Neural progenitor cell (in vitro differentiated cells): ENCODE results near the gene CHST13. TPM values are rescaled to one million over a fixed set of nuclear protein-coding genes. Genes with fewer than 3 reads are reported as not detected.

ENCODE experiments used
- DNase-seq: peaks from one replicate; pipeline ENCODE4 v3.0.0-alpha.2; 2016; ENCODE audit warnings: low spot score
- H2AFZ ChIP-seq: fragments of 200-600 bp; sonication (generic); replicated peaks from 2 replicates; pipeline ENCODE4 v1.6.1; 2016; ENCODE audit warnings: antibody characterized with exemption
- H3F3A ChIP-seq: fragments of 200-600 bp; sonication (generic); 2 replicates; pipeline ENCODE4 v1.6.1; 2016; ENCODE audit warnings: antibody characterized with exemption, low read depth
- H3K27ac ChIP-seq: fragments of 200-600 bp; sonication (generic); 2 replicates; pipeline ENCODE4 v1.5.1; 2016; ENCODE audit warnings: mild to moderate bottlenecking
- H3K27me3 ChIP-seq: fragments of 200-600 bp; sonication (generic); 2 replicates; pipeline ENCODE4 v1.6.1; 2016; ENCODE audit warnings: mild to moderate bottlenecking, moderate library complexity
- H3K36me3 ChIP-seq: fragments of 200-600 bp; sonication (generic); 2 replicates; pipeline ENCODE4 v1.5.1; 2016
- H3K4me1 ChIP-seq: fragments of 200-600 bp; sonication (generic); 2 replicates; pipeline ENCODE4 v1.6.1; 2016; ENCODE audit warnings: mixed run types
- H3K4me2 ChIP-seq: fragments of 200-600 bp; sonication (generic); 2 replicates; pipeline ENCODE4 v1.6.1; 2016
- H3K4me3 ChIP-seq: fragments of 200-600 bp; sonication (generic); 2 replicates; pipeline ENCODE4 v1.5.1; 2016
- H3K79me2 ChIP-seq: fragments of 200-600 bp; sonication (generic); 2 replicates; pipeline ENCODE4 v1.6.1; 2016; ENCODE audit warnings: low read depth
- H3K9ac ChIP-seq: fragments of 200-600 bp; sonication (generic); 2 replicates; pipeline ENCODE4 v1.6.1; 2016
- H3K9me3 ChIP-seq: fragments of 200-600 bp; sonication (generic); 2 replicates; pipeline ENCODE4 v1.5.1; 2016; ENCODE audit warnings: low read depth
- H4K20me1 ChIP-seq: fragments of 200-600 bp; sonication (generic); 2 replicates; pipeline ENCODE4 v1.6.1; 2016; ENCODE audit warnings: low read depth
- H3K27ac Mint-ChIP-seq: 3 replicates; pipeline ENCODE4 v1.8.0; 2021; ENCODE audit warnings: mixed read lengths
- H3K27me3 Mint-ChIP-seq: 2 replicates; pipeline ENCODE4 v1.8.0; 2022; ENCODE audit warnings: low read depth, mild to moderate bottlenecking, inconsistent platforms, moderate library complexity, mixed read lengths; ENCODE audit not compliant: insufficient read depth
- H3K36me3 Mint-ChIP-seq: 3 replicates; pipeline ENCODE4 v1.8.0; 2021; ENCODE audit warnings: mixed read lengths
- H3K4me1 Mint-ChIP-seq: 3 replicates; pipeline ENCODE4 v1.8.0; 2021; ENCODE audit warnings: mixed read lengths
- H3K4me3 Mint-ChIP-seq: 3 replicates; pipeline ENCODE4 v1.8.0; 2021; ENCODE audit warnings: mild to moderate bottlenecking, moderate library complexity, mixed read lengths
- H3K9me3 Mint-ChIP-seq: 3 replicates; pipeline ENCODE4 v1.8.0; 2020; ENCODE audit warnings: mixed read lengths
- EZH2 ChIP-seq: fragments of 200-600 bp; sonication (generic); IDR thresholded peaks from 2 replicates; pipeline ENCODE4 v1.6.1; 2017; ENCODE audit warnings: antibody characterized with exemption, mild to moderate bottlenecking, moderate library complexity
- EZH2phosphoT487 ChIP-seq: fragments of 200-600 bp; sonication (generic); IDR thresholded peaks from 2 replicates; pipeline ENCODE4 v1.6.1; 2017; ENCODE audit warnings: antibody characterized with exemption
- total RNA-seq: library from RNA; depleted of rRNA; stranded (reverse); fragments of >200 nt; gene quantifications from 2 replicates; pipeline ENCODE4 v1.2.3, GENCODE V29; 2015; ENCODE audit warnings: low replicate concordance
- TF ChIP-seq, protein P1 (sequence below): fragments of 200-600 bp; sonication (generic); IDR thresholded peaks from 2 replicates; pipeline ENCODE4 v1.5.1; 2017; ENCODE audit warnings: antibody characterized with exemption, mild to moderate bottlenecking

Gene CHST13
- total RNA-seq, 1 donor from 2014 or later = 0.09 TPM

DNA sequence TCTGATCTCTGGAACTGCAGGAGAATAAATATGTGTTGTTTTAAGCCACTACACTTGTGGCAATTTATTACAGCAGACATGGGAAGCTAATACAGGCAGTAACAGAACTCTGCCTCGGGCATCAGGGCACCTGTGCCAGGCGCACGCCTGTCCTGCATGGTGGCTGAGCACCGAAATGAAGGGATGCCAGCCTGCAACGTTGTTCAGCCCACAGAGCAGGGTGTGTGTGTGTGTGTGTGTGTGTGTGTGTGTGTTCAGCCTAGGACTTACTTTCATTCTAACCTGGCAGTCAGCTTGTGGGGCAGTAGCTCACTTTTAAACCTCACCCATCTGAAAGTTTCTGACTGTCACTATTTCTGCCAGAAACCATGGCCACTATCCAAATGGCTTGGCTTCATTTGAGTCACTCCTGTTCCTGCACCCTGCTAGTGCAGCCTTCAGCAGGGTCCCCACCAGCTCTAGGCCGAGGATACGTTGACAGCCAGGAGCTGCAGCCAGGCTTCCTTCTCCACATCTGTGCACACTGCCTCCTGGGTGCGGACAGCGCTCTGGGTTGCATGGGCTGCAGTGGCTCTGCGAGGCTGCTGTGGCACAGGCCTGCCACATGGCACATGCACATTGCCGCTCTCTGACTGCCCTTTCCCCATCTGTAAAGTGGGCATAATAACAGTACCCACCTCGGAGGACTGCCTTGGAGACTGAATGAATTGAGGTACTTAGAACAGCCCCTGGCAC, 10.9 kb upstream of the CHST13 start:
- TF ChIP-seq EZH2 (no peak), EZH2phosphoT487 (no peak)
- TF ChIP-seq, protein P1, sequence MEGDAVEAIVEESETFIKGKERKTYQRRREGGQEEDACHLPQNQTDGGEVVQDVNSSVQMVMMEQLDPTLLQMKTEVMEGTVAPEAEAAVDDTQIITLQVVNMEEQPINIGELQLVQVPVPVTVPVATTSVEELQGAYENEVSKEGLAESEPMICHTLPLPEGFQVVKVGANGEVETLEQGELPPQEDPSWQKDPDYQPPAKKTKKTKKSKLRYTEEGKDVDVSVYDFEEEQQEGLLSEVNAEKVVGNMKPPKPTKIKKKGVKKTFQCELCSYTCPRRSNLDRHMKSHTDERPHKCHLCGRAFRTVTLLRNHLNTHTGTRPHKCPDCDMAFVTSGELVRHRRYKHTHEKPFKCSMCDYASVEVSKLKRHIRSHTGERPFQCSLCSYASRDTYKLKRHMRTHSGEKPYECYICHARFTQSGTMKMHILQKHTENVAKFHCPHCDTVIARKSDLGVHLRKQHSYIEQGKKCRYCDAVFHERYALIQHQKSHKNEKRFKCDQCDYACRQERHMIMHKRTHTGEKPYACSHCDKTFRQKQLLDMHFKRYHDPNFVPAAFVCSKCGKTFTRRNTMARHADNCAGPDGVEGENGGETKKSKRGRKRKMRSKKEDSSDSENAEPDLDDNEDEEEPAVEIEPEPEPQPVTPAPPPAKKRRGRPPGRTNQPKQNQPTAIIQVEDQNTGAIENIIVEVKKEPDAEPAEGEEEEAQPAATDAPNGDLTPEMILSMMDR = no peak
- no peak overlapping the region for H3K4me3 ChIP-seq
- H3K27ac ChIP-seq = no peak overlapping the region
- H3K27ac Mint-ChIP-seq = no peak overlapping the region
- no peaks in the 10 kb centered on the region for H3K27me3 ChIP-seq
- DNase-seq = no peak
- peaks cover 4% of the 10 kb centered on the region for H3K27me3 Mint-ChIP-seq
- no peaks in the 10 kb centered on the region for H3K9me3 Mint-ChIP-seq
- H3K36me3 ChIP-seq = no peaks in the 10 kb centered on the region
- H3K9me3 ChIP-seq = no peaks in the 10 kb centered on the region
- H3K4me1 ChIP-seq = no peaks in the 10 kb centered on the region
- no peak overlapping the region for H2AFZ ChIP-seq
- peaks cover 28% of the 10 kb centered on the region for H3K4me1 Mint-ChIP-seq
- H3F3A ChIP-seq = no peaks in the 10 kb centered on the region
- H3K79me2 ChIP-seq = no peaks in the 10 kb centered on the region
- H3K4me2 ChIP-seq = no peak overlapping the region
- no peak overlapping the region for H3K4me3 Mint-ChIP-seq
- no peaks in the 10 kb centered on the region for H3K36me3 Mint-ChIP-seq
- no peaks in the 10 kb centered on the region for H4K20me1 ChIP-seq
- H3K9ac ChIP-seq = no peak overlapping the region

DNA sequence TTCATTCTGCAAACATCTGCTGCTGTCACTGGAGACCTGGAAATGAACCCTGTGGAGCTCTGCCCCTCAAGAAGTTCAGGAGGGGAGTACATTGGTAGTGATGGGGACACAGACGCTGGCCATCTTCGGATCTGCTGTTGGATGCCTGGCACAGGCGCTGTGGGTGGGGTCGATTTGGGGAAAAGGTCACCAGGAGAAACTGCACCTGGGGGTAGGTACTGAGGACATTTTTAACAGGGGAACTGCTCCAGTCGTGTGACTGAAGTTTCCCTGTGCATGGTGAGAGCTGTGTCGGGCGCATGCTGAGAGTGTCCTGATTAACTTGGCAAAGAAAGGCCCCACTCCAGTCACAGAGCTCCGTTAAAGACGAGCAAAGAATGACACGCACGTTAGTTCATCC, 9.8 kb upstream of the CHST13 start:
- Histone ChIP-seq H3K27me3 (no peaks in the 10 kb centered on the region), H3F3A (no peaks in the 10 kb centered on the region), H3K9ac (no peak overlapping the region), H3K4me2 (no peak overlapping the region), H3K4me3 (no peak overlapping the region), H3K27ac (no peak overlapping the region), H4K20me1 (no peaks in the 10 kb centered on the region), H3K36me3 (no peaks in the 10 kb centered on the region), H2AFZ (no peak overlapping the region), H3K79me2 (no peaks in the 10 kb centered on the region), H3K4me1 (peaks cover 10% of the 10 kb centered on the region), H3K9me3 (no peaks in the 10 kb centered on the region)
- Mint-ChIP-seq H3K27ac (peak overlapping the region; percentile 30), H3K4me1 (peaks cover 35% of the 10 kb centered on the region), H3K36me3 (no peaks in the 10 kb centered on the region), H3K9me3 (no peaks in the 10 kb centered on the region), H3K4me3 (no peak overlapping the region), H3K27me3 (peaks cover 4% of the 10 kb centered on the region)
- no peak for DNase-seq
- TF ChIP-seq EZH2 (no peak), EZH2phosphoT487 (no peak)
- TF ChIP-seq, protein P1 = no peak

DNA sequence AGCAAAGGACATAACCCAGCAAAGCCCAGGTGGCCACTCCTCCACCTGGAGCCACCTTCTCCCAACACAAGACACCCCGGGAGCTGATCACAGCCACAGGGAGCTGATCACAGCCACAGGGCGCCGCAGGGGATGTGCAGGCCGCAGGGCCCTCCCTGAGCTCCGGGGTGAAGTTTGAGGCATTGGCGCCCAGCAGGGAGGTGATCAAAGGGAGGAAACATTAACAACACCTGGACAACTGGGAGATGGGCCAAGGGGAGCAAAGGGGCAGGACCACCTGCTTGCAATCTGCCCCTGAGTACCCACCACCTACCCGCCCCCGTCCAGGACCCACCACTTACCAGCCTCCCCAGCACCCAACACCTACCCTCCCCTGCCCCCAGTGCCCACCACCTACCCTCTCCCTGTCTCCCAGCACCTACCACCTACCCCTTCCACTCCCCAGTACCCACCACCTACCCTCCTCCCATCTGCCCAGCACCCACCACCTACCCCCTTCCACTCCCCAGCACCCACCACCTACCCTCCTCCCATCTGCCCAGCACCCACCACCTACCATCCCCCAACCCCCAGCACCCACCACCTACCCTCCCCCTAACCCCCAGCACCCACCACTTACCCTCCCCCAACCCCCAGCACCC, 8.8 kb upstream of the CHST13 start:
- no peak overlapping the region for H2AFZ ChIP-seq

More for the DNA sequence above, 8.8 kb upstream of the CHST13 start:
- Mint-ChIP-seq H3K27ac (no peak overlapping the region), H3K36me3 (no peaks in the 10 kb centered on the region), H3K4me3 (no peak overlapping the region), H3K9me3 (no peaks in the 10 kb centered on the region), H3K27me3 (peaks cover 4% of the 10 kb centered on the region), H3K4me1 (peaks cover 36% of the 10 kb centered on the region)
- no peak for DNase-seq
- Histone ChIP-seq H3K4me2 (no peak overlapping the region), H4K20me1 (no peaks in the 10 kb centered on the region), H3K27me3 (no peaks in the 10 kb centered on the region), H3F3A (no peaks in the 10 kb centered on the region), H3K9ac (no peak overlapping the region), H3K27ac (no peak overlapping the region), H3K79me2 (no peaks in the 10 kb centered on the region), H3K4me3 (no peak overlapping the region), H3K36me3 (no peaks in the 10 kb centered on the region), H3K9me3 (no peaks in the 10 kb centered on the region), H3K4me1 (peaks cover 10% of the 10 kb centered on the region)
- TF ChIP-seq EZH2phosphoT487 (no peak), EZH2 (no peak)
- TF ChIP-seq, protein P1 = no peak
